GM20000 (cell line): ENCODE data around the gene CACNA1B.

ENCODE experiments used
- DNase-seq: peaks from one replicate; pipeline ENCODE4 v3.0.0; 2012; ENCODE audit warnings: low spot score
- TF ChIP-seq, protein P1 (sequence below): IDR thresholded peaks from 2 replicates; pipeline ENCODE4 v1.5.1; 2012; ENCODE audit warnings: mild to moderate bottlenecking, control low read depth; ENCODE audit errors: extremely low read depth, missing control alignments

The CACNA1B gene

DNA sequence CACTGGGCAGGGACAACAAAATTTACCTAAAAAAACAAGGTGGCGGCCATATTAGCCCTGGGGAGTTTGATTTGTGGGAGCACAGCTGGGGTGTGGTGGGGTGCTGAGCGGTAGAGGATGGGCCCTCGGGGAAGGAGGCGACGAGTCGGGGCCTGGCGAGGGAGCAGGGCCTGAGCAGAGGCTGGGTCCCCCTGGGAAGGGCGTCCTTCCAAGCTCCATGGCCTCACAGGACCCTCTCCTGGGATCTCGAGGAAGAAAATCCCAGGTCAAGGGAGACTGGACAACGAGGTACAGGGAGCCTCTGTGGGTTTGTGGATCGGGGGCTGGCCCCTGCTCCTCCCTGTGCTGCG is 165.5 kb downstream of the CACNA1B start:
- DNase-seq: no peak
- TF ChIP-seq, protein P1, sequence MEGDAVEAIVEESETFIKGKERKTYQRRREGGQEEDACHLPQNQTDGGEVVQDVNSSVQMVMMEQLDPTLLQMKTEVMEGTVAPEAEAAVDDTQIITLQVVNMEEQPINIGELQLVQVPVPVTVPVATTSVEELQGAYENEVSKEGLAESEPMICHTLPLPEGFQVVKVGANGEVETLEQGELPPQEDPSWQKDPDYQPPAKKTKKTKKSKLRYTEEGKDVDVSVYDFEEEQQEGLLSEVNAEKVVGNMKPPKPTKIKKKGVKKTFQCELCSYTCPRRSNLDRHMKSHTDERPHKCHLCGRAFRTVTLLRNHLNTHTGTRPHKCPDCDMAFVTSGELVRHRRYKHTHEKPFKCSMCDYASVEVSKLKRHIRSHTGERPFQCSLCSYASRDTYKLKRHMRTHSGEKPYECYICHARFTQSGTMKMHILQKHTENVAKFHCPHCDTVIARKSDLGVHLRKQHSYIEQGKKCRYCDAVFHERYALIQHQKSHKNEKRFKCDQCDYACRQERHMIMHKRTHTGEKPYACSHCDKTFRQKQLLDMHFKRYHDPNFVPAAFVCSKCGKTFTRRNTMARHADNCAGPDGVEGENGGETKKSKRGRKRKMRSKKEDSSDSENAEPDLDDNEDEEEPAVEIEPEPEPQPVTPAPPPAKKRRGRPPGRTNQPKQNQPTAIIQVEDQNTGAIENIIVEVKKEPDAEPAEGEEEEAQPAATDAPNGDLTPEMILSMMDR: no peak

DNA sequence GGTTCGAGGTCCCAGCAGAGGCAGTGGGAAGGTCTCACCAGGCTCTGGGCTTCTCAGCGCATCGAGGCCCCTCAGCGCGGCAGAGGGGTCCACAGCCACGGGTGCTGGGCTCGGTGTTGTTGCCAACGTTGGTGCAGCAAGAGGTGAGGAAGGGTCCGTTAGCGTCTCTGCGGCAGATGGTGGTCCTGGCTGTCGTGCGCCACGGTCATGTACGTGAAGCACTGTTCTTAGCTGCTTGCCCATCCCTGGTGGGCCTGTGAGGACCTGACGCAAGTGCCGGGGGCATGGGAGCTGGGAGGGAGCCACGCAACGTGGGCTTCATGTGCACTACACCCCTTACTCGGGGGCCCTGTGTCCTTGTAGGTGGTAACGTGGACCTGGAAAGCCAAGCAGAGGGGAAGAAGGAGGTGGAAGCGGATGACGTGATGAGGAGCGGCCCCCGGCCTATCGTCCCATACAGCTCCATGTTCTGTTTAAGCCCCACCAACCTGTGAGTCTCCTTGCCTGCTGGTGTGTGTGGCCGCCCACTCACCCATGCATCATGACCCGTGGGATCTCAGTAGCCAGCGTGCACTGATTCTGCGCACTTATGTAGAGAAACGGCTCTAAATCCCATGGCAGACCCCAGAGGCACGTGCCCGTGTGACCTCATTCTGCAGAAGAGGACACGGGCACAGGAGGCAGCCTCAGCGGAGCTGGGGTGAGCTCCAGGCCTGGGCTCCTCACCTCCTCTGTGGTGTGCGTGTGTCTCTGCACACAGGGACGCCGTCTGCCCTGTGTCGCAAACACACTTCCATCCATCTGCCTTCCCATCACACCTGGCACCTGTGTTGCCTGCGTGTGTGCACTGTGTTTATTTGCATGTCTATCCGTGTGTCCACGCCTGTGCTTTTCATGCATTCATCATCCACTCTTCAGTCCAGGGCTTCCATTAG is 166.1 kb downstream of the CACNA1B start:
- TF ChIP-seq, protein P1: no peak
- no peak for DNase-seq

DNA sequence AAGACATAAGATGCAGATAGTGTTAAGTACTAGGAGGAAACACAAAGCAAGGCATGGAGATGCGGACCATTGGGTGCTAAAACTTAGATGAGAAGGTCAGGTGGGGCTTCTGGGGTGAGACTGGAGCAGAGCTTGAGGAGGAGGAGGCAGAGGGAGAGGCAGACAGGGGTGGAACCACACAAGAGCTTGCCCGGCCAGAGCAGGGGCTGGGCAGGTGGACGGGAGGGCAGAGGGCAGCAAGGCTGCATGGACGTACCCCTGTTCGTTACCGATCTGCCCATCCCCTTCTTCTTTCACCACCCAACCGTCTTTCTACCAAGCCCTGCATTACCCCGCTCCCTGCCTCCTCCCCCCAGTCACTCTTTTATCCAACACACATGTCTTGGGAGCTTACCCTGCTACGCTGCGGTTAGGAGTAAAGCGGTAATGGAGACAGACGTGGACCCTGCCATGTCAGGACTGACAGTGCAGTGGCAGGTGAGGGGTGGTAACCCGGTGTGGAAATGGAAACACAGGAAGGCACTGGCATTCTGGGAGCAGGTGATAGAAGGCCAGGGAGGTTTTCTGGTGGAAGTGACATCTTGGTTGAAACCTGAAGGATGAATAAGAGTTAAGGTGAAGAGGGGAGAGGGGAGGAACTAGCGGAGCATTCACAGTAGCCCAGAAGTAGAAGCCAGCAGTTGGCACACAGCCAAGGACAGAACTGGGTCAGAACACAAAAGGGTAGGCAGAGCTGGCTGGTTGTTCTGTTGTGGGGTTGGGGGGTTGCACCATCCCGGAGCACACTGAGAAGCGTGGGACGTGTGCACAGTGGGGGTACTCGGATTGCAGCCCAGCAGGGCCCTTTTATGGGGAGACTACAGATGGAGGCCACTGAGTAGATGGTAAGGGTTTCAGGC is 167.2 kb downstream of the CACNA1B start:
- DNase-seq: no peak
- TF ChIP-seq, protein P1: no peak

DNA sequence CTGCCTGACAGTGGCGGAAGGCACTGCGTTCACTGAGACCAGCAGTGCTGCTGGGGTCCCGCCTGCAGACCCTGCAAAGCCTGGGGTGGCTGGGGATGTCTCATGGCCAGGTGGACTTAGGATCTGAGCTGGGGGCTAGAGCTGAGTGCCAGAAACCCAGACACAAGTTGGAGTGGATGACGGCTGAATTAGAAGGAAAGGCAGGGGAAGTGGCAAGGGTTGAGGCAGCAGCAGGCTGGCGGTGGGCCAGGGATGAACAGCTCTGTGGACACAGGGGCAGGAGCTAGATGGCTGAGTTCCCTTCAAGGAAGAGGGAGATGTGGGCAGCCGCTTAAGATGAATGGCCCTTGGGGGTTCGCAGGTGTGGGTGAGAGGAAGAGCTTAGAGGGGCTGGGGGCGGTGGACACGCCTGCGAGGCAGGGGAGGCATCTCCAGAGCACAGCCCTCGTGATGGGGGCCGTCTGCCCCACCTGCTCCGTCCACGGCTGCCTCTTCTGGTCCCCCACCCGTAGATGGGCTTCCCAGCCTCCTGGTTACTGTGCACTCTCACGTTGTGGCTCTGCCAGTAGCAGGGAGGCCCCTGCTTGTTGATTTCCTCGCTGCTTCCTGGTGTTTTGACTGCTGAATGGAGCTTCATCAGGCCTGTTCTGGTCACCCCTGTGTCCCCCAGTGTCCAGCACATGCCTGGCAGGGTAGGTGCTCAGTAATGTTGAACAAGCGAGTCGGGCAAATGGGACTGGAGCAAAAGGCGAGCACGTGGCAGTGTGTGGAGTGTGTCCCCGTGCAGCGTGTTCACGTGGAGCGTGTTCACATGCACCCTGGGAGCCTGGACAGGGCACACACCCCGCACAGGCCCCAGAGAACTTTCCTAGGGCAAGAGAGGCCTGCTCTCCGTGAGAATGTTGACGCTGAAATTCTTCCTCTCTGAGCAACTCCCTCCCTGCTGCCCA is 168.2 kb downstream of the CACNA1B start:
- TF ChIP-seq, protein P1: no peak
- DNase-seq: no peak

DNA sequence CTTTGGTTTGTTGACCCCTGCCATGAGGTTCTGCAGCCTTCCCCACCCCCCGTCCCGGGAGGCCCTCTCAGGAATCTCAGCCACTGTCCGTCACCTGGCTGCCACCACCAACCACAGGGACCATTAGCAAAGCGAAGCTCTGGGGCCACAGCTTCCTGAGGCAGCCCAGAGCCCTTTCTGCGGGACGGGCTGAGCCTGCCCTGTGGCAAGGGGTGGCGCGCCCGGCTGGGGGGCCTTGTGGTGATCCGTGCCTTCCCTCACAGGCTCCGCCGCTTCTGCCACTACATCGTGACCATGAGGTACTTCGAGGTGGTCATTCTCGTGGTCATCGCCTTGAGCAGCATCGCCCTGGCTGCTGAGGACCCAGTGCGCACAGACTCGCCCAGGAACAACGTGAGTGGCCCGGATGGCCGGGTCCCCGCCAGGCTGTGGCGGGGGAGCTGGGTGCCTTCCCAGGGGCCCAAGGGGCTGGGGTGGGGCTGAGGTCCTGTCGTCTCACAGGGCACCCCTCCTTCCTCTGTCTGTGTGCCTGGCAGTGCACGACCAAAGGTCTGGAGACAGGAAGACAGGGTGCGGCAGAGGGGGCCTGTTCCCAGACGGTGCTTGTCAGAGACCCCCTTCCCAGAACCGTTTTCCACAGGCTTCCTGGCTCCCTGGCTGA is 169.2 kb downstream of the CACNA1B start:
- no peak for DNase-seq
- TF ChIP-seq, protein P1: no peak

DNA sequence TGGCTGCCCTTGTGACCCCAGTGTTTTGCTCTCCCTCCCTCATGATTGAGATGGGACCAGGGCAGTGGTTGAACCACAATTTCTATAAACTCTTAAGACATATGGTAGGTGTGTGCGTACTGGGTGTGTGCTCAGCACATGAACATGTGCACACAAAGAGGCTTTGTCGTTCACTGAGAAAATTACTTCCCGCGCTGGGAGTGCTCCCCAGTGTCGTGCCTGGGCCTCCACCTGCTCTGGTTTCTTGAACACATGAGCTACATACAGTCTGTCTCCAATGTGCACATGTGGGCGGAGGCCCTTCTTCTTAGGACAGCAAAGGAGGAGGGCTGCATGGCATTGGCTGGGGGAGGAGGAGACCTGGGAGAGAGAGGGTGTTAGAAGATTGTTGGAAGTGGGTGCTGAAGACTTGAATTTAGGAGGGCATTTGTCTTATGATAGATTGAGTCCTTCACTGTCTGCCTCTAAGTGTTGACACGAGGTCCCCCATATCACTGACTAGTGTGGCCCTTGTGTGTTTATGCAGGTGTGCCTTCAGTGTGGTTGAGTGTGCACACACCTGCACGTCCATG is 170.0 kb downstream of the CACNA1B start:
- DNase-seq: no peak
- TF ChIP-seq, protein P1: no peak
